HEK293 (cell line): ENCODE measurements around the gene OOSP1.

ENCODE experiments used
- CTCF ChIA-PET: fragments of 350-600 bp; formaldehyde crosslinking; extraction: SDS; loops from one replicate; lab custom pipeline; 2021; ENCODE audit warnings: antibody characterized with exemption; lab: Yijun Ruan, JAX
- POLR2A ChIA-PET: fragments of 300-600 bp; formaldehyde crosslinking; extraction: SDS; loops from one replicate; lab custom pipeline; 2020; ENCODE audit warnings: antibody characterized with exemption, inconsistent platforms; lab: Yijun Ruan, JAX
- H3K27ac ChIP-seq: fragments of 200-500 bp; sonication (Bioruptor generic); 2 replicates; pipeline ENCODE4 v1.5.1; 2014; ENCODE audit warnings: low read depth, low read length, control low read depth, inconsistent platforms; ENCODE audit errors: extremely low read depth
- H3K36me3 ChIP-seq, 2 experiments: fragments of 200-500 bp in 1 of 2; sonication (Bioruptor generic) in 1 of 2; 1 replicate in 1 of 2; 2 replicates in 1 of 2; pipeline ENCODE4 v1.5.1; 2014 to 2017; ENCODE audit warnings: inconsistent platforms in 2 of 2, low read length in 2 of 2; ENCODE audit not compliant: control insufficient read depth in 2 of 2, insufficient read depth in 1 of 2
- H3K4me1 ChIP-seq: fragments of 200-500 bp; sonication (Bioruptor generic); 2 replicates; pipeline ENCODE4 v1.5.1; 2014; ENCODE audit warnings: mild to moderate bottlenecking, low read length, inconsistent platforms; ENCODE audit not compliant: control insufficient read depth, insufficient read depth
- H3K4me3 ChIP-seq: 2 replicates; pipeline ENCODE4 v1.5.1; 2011; ENCODE audit warnings: low read depth, mild to moderate bottlenecking, control low read depth, low read length, moderate library complexity
- H3K9me3 ChIP-seq: fragments of 200-500 bp; sonication (Bioruptor generic); 2 replicates; pipeline ENCODE4 v1.5.1; 2014; ENCODE audit warnings: low read depth, low read length, inconsistent platforms; ENCODE audit not compliant: control insufficient read depth, insufficient read depth
- ATF2 ChIP-seq: fragments of 450-650 bp; formaldehyde crosslinking; IDR thresholded peaks from 2 replicates; pipeline ENCODE4 v1.5.1; 2016; ENCODE audit warnings: missing biosample characterization, missing genetic modification characterization, low read depth
- GLI2 ChIP-seq: fragments of 450-650 bp; formaldehyde crosslinking; IDR thresholded peaks from 2 replicates; pipeline ENCODE4; 2017; ENCODE audit warnings: missing biosample characterization, missing genetic modification characterization, low read depth, borderline replicate concordance
- HOXA7 ChIP-seq: sonication (generic); formaldehyde crosslinking; IDR thresholded peaks from 2 replicates; pipeline ENCODE4 v1.8.1; 2022; ENCODE audit warnings: missing genetic modification reagents, borderline replicate concordance
- KLF16 ChIP-seq: fragments of 450-650 bp; formaldehyde crosslinking; IDR thresholded peaks from 2 replicates; pipeline ENCODE4 v1.5.1; 2017; ENCODE audit warnings: missing biosample characterization, missing genetic modification characterization
- REST ChIP-seq: fragments of 450-650 bp; formaldehyde crosslinking; IDR thresholded peaks from 2 replicates; pipeline ENCODE4 v1.5.1; 2016; ENCODE audit warnings: missing biosample characterization, missing genetic modification characterization
- SP2 ChIP-seq: fragments of 450-650 bp; formaldehyde crosslinking; IDR thresholded peaks from 2 replicates; pipeline ENCODE4 v1.5.1; 2016; ENCODE audit warnings: missing biosample characterization, missing genetic modification characterization
- TCF7L2 ChIP-seq: IDR thresholded peaks from 2 replicates; pipeline ENCODE4 v1.6.1; 2011; ENCODE audit warnings: low read depth, mild to moderate bottlenecking, inconsistent platforms, low read length, moderate library complexity, borderline replicate concordance
- ZBTB7A ChIP-seq: fragments of 450-650 bp; formaldehyde crosslinking; IDR thresholded peaks from 2 replicates; pipeline ENCODE4 v1.5.1; 2016; ENCODE audit warnings: low read depth, missing biosample characterization, missing genetic modification characterization
- ZBTB8A ChIP-seq: fragments of 450-650 bp; formaldehyde crosslinking; IDR thresholded peaks from 2 replicates; pipeline ENCODE4 v1.5.1; 2016; ENCODE audit warnings: missing biosample characterization, missing genetic modification characterization
- ZNF112 ChIP-seq: fragments of 450-650 bp; formaldehyde crosslinking; IDR thresholded peaks from 2 replicates; pipeline ENCODE4 v1.5.0; 2017; ENCODE audit warnings: missing biosample characterization, missing genetic modification characterization
- ZNF121 ChIP-seq: fragments of 450-650 bp; formaldehyde crosslinking; IDR thresholded peaks from 2 replicates; pipeline ENCODE4 v1.5.1; 2016; ENCODE audit warnings: missing biosample characterization, missing genetic modification characterization
- ZNF16 ChIP-seq: fragments of 450-650 bp; formaldehyde crosslinking; IDR thresholded peaks from 2 replicates; pipeline ENCODE4 v1.5.1; 2016; ENCODE audit warnings: low read depth, missing biosample characterization, missing genetic modification characterization
- ZNF174 ChIP-seq: fragments of 450-650 bp; formaldehyde crosslinking; IDR thresholded peaks from 2 replicates; pipeline ENCODE4 v1.5.0; 2017; ENCODE audit warnings: missing biosample characterization, mild to moderate bottlenecking, missing genetic modification characterization
- ZNF18 ChIP-seq: fragments of 450-650 bp; formaldehyde crosslinking; IDR thresholded peaks from 2 replicates; pipeline ENCODE4 v1.5.1; 2016; ENCODE audit warnings: missing biosample characterization, missing genetic modification characterization
- ZNF223 ChIP-seq: fragments of 450-650 bp; formaldehyde crosslinking; IDR thresholded peaks from 2 replicates; pipeline ENCODE4 v1.5.1; 2016; ENCODE audit warnings: missing biosample characterization, missing genetic modification characterization
- ZNF433 ChIP-seq: fragments of 450-650 bp; formaldehyde crosslinking; IDR thresholded peaks from 2 replicates; pipeline ENCODE4 v1.5.1; 2016; ENCODE audit warnings: missing biosample characterization, missing genetic modification characterization, low read depth
- ZNF549 ChIP-seq: fragments of 450-650 bp; IDR thresholded peaks from 2 replicates; pipeline ENCODE4 v1.5.1; 2018; ENCODE audit warnings: missing biosample characterization, missing genetic modification characterization, mild to moderate bottlenecking, inconsistent platforms, moderate library complexity
- ZNF560 ChIP-seq: fragments of 450-650 bp; formaldehyde crosslinking; IDR thresholded peaks from 2 replicates; pipeline ENCODE4 v1.5.1; 2017; ENCODE audit warnings: missing biosample characterization, missing genetic modification characterization, borderline replicate concordance
- ZNF626 ChIP-seq: fragments of 450-650 bp; sonication (Bioruptor Pico); formaldehyde crosslinking; IDR thresholded peaks from 2 replicates; pipeline ENCODE4 v1.5.1; 2018; ENCODE audit warnings: missing biosample characterization, missing genetic modification characterization, inconsistent platforms
- ZNF654 ChIP-seq: fragments of 450-650 bp; formaldehyde crosslinking; IDR thresholded peaks from 2 replicates; pipeline ENCODE4 v1.5.1; 2016; ENCODE audit warnings: low read depth, missing biosample characterization, missing genetic modification characterization
- ZNF660 ChIP-seq: fragments of 450-650 bp; IDR thresholded peaks from 2 replicates; pipeline ENCODE4 v1.5.1; 2018; ENCODE audit warnings: missing biosample characterization, mild to moderate bottlenecking, missing genetic modification characterization
- ZNF677 ChIP-seq: fragments of 450-650 bp; IDR thresholded peaks from 2 replicates; pipeline ENCODE4 v1.5.0; 2018; ENCODE audit warnings: missing biosample characterization, mild to moderate bottlenecking, missing genetic modification characterization, moderate library complexity
- ZNF792 ChIP-seq: fragments of 450-650 bp; formaldehyde crosslinking; IDR thresholded peaks from 2 replicates; pipeline ENCODE4 v1.5.1; 2016; ENCODE audit warnings: missing biosample characterization, missing genetic modification characterization
- ZSCAN30 ChIP-seq: fragments of 450-650 bp; IDR thresholded peaks from 2 replicates; pipeline ENCODE4 v1.5.1; 2018; ENCODE audit warnings: missing biosample characterization, mild to moderate bottlenecking, missing genetic modification characterization, moderate library complexity
- ZSCAN5A ChIP-seq: fragments of 450-650 bp; formaldehyde crosslinking; IDR thresholded peaks from 2 replicates; pipeline ENCODE4 v1.5.1; 2016; ENCODE audit warnings: missing biosample characterization, missing genetic modification characterization
- ZXDB ChIP-seq: fragments of 450-650 bp; formaldehyde crosslinking; IDR thresholded peaks from 2 replicates; pipeline ENCODE4 v1.5.1; 2016; ENCODE audit warnings: missing biosample characterization, missing genetic modification characterization

OOSP1 gene

GRCh38 chr11:59918480-59918879 lies 19.8 kb upstream of the OOSP1 start:
- Histone ChIP-seq H3K36me3 (no peaks in the 10 kb centered on the region), H3K4me3 (no peak overlapping the region), H3K9me3 (no peaks in the 10 kb centered on the region), H3K27ac (no peak overlapping the region), H3K4me1 (no peaks in the 10 kb centered on the region)
- ChIA-PET CTCF (interaction anchor here (0.6 to 3.5 kb wide), 34 partner anchors 8 to 732 kb away, joined by 3 to 28 read pairs (median 4); partner anchors contain the start of gene TCN1), POLR2A (no interaction called here)
- TF ChIP-seq ZNF112 (tag by site-specific recombination) (no peak), TCF7L2 (no peak), ATF2 (tag by site-specific recombination) (no peak), ZNF660 (tag by site-specific recombination) (no peak), ZNF16 (tag by site-specific recombination) (no peak), GLI2 (tag by site-specific recombination) (no peak), HOXA7 (CRISPR knock-in tag) (no peak), ZNF433 (tag by site-specific recombination) (no peak), ZNF174 (tag by site-specific recombination) (no peak), ZNF677 (tag by site-specific recombination) (no peak)

- ChIA-PET POLR2A (no interaction called here), CTCF (interaction anchor here (0.6 to 3.5 kb wide), 43 partner anchors 8 to 732 kb away, joined by 3 to 28 read pairs (median 4); partner anchors contain the start of gene TCN1)
- Histone ChIP-seq H3K9me3 (no peaks in the 10 kb centered on the region), H3K4me3 (no peak overlapping the region), H3K4me1 (no peaks in the 10 kb centered on the region), H3K36me3 (no peaks in the 10 kb centered on the region), H3K27ac (no peak overlapping the region)
- TF ChIP-seq ZNF560 (tag by site-specific recombination) (no peak), ZNF223 (tag by site-specific recombination) (no peak), ZXDB (tag by site-specific recombination) (no peak), ZNF654 (tag by site-specific recombination) (peak; percentile 36), ZBTB8A (tag by site-specific recombination) (no peak), ZSCAN5A (tag by site-specific recombination) (no peak), ATF2 (tag by site-specific recombination) (0 out of 2 replicates have a peak, but pooled peaks have one; percentile 21), ZNF626 (tag by site-specific recombination) (no peak), ZSCAN30 (tag by site-specific recombination) (no peak), REST (tag by site-specific recombination) (no peak), ZNF121 (tag by site-specific recombination) (no peak), KLF16 (tag by site-specific recombination) (no peak), ZNF549 (tag by site-specific recombination) (no peak), SP2 (tag by site-specific recombination) (no peak), ZNF792 (tag by site-specific recombination) (no peak), ZBTB7A (tag by site-specific recombination) (no peak), ZNF18 (tag by site-specific recombination) (no peak)
Measured at GRCh38 chr11:59918987-59919589, 19.1 kb upstream of the OOSP1 start.
